HG03432 (cell line): Measurements from ENCODE around the gene RALA.
"Not testable (repeated sequence)": the region's sequence is repeated elsewhere in the genome, so short reads cannot be mapped to it uniquely, and the experiment has no call there.

ENCODE experiments used
- ATAC-seq: cut with Tn5 transposase; IDR thresholded peaks from one replicate; pipeline ENCODE4 v1.9.1; 2021; ENCODE audit warnings: mild to moderate bottlenecking, moderate library complexity; ENCODE audit not compliant: unreplicated experiment

The RALA gene

GRCh38 chr7:39721919-39722597 is 98.7 kb downstream of the RALA start:
- ATAC-seq: no peak

DNA sequence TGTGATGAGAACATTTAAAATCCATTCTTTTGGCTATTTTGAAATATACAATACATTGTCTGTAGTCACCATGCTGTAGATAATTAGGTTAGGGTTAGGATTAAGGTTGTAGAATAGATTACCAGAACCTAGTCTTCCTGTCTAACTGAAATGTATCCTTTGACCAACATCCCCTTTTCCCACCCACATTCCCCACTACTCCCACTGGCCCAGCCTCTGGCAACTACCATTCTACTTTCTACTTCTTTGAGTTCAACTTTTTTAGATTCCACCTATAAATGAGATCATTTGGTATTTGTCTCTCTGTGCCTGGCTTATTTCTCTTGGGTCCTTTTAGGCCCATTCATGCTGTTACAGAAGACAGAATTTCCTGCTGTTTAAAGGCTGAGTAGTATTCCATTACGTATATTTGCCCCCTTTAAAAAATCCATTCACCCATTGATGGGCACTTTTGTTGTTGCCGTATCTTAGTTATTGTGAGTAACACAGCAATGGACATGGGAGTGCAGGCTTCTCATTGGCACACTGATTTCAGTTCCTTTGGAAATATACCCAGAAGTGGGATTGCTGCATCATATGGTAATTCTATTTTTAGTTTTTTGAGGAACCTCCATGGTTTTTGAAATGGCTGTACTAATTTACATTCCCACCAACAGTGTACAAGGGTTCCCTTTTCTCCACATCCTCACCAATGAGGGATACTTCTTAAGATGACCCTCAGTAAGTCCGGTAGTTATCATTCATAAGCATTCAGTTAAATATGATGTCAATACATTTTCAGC is 104.0 kb downstream of the RALA start:
- ATAC-seq: no peak

DNA sequence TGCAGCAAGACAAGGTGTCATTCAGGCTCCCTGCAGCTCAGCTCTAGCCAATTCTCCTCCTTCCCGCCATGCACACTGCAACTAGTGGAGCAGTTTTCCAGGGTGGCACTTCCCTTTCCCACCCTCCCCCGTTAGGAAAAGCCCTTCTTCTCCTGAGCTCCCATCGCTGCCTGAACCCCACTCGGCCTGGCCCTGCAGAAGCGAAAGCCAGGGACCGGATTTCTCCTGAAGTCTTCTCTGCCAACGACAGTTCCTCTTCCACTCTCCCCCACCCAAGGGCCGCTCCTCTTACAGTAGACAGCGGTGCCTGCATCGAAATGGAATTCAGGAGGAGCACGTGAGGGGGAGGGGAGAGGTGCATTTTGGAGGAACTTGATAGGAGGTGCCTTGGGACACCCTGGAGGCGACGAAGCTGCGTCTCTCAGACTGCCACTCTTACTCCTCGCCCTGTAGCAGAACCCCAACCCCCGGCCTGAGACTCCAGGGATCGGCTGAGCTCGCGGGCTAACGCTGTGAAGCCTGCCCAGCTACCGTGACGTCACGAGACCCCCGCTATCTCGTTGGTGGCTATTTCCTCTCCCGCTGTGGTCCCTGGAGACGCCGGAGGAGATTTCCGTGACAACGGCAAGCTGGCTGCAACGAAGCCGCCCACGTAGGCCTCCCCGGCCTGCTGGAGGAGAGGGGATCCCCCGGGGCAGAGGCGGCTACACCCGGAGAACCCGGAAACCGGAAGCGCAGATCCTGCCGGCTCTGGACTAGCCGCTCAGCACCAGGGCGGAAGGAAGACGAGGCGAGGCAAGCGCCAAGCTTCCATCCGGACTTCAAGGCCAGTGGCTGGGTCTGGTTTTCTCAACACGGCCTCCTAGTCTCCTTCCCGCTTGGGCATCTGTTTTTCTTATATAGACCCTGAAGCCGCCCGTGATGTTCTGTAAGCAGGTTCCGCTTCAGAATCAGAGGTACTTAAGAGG is 109.7 kb downstream of the RALA start:
- peak; percentile 94 for ATAC-seq

GRCh38 chr7:39733881-39734632 is 110.7 kb downstream of the RALA start:
- ATAC-seq: no peak

DNA sequence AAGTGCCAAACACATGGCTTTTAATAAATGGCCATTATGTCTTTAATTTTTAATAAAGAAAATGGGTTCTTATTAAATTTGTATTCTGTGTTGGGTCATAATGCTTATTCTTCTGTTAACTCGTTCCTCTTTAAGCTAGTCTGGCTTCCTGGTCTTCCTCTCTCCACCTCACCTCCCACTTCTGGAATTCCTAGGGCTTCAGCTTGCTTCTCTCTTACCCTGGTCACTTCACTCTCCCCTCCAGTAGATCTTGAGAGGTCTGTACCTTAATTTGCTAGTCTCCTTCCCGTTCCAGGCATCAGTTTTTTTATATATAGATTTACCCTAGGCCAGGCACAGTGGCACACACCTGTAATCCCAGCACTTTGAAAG is 111.2 kb downstream of the RALA start:
- ATAC-seq: no peak

DNA sequence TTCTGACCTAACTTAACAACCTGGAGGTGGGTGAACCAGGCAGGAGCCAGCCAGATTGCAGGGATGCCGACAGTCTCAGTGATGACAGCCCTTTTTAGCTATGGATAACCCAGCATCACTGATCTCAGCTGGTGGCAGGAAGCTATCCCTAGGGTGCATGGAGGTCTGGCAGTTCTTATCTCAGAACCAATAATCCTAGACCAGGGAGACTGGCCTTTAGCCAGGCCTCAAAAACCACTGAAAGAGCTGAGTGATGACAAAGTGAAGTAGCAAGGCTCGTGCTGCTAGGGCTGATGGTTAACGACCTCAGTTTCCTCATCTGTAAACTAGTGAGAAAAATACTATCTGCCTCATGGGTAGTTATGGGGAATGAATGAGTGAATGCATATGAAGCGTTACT is 112.5 kb downstream of the RALA start:
- no peak for ATAC-seq

GRCh38 chr7:39741942-39742623 is 118.7 kb downstream of the RALA start:
- no peak for ATAC-seq

GRCh38 chr7:39744620-39745019 is 121.2 kb downstream of the RALA start:
- no peak for ATAC-seq

DNA sequence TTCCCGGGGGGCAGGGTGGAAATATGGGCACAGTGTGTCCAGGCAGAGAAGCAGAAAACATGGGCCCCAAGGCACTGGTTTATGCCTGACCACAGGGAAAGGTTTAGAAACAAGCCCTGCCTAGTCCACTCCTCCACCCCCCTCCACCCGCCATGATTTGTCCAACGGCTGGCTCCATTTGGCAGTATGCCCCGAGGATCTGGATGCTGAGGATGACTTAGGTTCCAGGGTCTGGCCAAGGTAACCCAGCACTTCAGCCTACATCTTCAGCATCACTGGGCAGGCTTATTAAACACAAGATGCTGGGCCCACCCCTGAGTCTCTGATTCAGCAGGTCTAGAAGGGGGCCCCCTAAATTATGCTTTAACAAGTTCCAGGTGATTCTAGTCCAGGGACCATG is 121.9 kb downstream of the RALA start:
- ATAC-seq: no peak

GRCh38 chr7:39746103-39746819 is 122.9 kb downstream of the RALA start:
- ATAC-seq: peak; percentile 65

DNA sequence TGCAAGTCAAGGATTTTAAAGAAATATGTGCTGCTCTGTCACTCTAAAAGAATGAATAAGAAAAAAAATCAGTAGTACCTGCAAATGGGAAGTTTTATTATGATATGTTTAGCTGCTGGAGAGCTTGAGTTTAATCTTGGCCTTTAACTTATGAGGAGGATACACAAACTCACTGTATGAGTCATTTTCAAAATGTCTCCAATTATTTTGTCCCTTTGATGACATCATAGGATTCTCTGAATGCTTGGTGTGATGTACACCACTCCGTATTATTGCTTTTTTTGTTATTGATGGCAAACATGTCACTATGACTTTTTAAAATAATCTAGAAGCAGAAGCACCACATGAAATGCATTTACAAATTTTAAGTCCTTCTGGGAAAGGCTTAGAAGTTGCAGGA is 125.8 kb downstream of the RALA start:
- ATAC-seq: no peak

- ATAC-seq: no peak
These were observed 126.3 kb downstream of the RALA start for GRCh38 chr7:39749717-39750116.

DNA sequence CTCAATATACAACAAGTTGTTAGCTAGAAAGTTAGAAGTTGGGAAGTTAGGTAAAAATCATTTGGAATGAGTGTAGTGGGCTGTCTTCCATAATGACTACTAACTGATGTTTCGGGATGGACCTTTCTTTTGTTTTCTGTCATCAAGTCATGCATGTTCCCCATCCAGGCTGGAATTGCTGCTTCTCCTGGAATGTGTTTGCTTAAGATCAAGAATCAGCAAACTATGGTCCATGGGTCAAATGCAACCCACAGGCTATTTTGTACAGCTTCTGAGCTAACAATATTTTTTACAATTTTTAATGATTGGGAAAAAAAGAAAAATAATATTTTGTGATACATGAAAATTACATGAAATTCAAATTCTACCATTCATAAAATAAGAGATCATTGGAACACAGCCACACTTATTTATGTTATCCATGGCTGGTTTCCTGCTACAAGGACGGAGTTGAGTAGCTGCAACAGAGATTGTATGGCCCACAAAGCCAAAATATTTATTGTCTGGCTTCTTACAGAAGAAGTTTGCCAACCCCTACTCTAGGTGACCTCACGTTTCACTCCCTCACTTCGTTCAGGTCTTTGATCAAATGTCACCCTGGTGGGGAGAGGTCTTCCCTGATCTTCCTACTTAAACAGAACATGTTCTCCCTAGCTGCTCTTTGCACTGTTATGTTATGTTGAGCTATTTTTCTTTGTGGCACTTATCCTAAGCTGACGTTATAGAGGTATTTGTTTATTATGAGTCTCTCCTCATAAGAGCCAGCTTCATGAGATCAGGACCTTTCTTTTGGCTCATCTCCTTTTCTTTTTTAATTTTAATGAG is 127.1 kb downstream of the RALA start:
- ATAC-seq: no peak

GRCh38 chr7:39753237-39753636 is 129.9 kb downstream of the RALA start:
- not testable (repeated sequence) for ATAC-seq

DNA sequence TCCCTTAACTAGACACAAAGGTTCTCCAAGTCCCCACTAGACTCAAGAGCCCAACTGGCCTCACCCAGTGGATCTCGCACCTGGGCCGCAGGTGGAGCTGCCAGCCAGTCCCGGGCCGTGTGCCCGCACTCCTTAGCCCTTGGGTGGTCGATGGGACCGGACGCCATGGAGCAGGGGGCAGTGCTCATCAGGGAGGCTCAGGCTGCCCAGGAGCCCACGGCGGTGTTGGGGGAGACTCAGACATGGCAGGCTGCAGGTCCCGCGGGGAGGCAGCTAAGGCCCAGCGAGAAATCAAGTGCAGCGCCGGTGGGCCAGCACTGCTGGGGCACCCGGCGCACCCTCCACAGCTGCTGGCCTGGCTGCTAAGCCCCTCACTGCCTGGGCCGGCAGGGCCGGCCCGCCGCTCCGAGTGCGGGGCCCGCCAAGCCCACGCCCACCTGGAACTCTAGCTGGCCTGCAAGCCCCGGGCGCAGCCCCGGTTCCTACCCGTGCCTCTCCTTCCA is 130.5 kb downstream of the RALA start:
- no peak for ATAC-seq

DNA sequence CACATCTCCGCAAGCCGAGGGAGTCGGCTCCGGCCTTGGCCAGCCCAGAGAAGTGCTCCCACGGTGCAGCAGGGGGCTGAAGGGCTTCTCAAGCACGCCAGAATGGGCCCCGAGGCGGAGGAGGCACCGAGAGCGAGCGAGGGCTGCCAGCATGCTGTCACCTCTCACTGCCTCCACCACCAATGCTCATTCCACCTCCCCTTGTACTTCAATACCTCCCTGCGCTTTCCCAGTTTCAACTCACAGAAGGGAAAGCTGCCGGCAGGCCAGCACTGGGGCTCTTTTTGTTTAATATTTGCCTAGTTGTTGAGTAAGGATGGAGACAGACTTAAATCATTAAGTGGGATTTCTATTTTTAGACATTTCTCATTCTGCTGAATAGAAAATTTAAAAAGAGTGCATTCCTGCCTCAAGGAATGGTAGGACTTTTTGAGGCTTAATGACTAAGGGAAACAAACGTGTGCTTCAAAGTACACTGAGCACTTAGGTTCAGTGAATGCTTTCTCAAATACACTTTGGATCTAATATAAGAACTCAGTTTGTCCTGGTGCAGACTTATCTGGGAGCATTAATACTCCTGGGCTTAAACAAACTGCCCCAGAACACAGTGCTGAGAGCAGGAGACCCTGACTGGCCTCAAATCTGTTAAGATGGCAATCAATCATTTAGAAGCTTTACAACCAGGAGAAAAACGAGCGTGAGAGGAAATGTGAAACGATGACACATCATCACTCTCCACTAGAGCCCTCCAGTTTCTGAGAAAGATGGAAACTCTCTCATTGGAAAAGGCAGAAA is 131.2 kb downstream of the RALA start:
- no peak for ATAC-seq

GRCh38 chr7:39757604-39758003 is 134.2 kb downstream of the RALA start:
- ATAC-seq: no peak
